Activated CD4-positive, alpha-beta T cell treated with anti-CD3 and anti-CD28 coated beads, Interleukin-2, amount 10 ng/mL, durations not matched to agents 24 days and 14 days (primary cell): ENCODE results near the gene TLK1. TPM values are rescaled to one million over a fixed set of nuclear protein-coding genes. Genes with fewer than 3 reads are reported as not detected.

Experiments
- DNase-seq: peaks from one replicate; pipeline ENCODE4 v3.0.0; 2022
- H3K27ac Mint-ChIP-seq: one replicate; pipeline ENCODE4 v1.8.0; 2022; ENCODE audit warnings: mild to moderate bottlenecking, mixed read lengths
- H3K27me3 Mint-ChIP-seq: one replicate; pipeline ENCODE4 v1.8.0; 2022; ENCODE audit warnings: mixed read lengths
- H3K36me3 Mint-ChIP-seq: one replicate; pipeline ENCODE4 v1.8.0; 2022; ENCODE audit warnings: low read depth, mild to moderate bottlenecking, mixed read lengths
- H3K4me1 Mint-ChIP-seq: one replicate; pipeline ENCODE4 v1.8.0; 2021; ENCODE audit warnings: mixed read lengths
- H3K4me3 Mint-ChIP-seq: one replicate; pipeline ENCODE4 v1.8.0; 2022; ENCODE audit warnings: mild to moderate bottlenecking, moderate library complexity, mixed read lengths
- H3K9me3 Mint-ChIP-seq: one replicate; pipeline ENCODE4 v1.8.0; 2021; ENCODE audit warnings: mixed read lengths
- intact Hi-C: fragments of 100-400 bp; cut with micrococcal nuclease; formaldehyde crosslinking; loops from one replicate; pipeline ENCODE4 v1.15.1; 2023
- total RNA-seq: library from RNA; stranded (reverse); gene quantifications from 2 replicates; pipeline ENCODE4 v1.2.3, GENCODE V29; 2022

Gene TLK1
- total RNA-seq, 1 donor from 2014 or later: 94.9 TPM

GRCh38 chr2:170965446-170966225 lies 195.1 kb downstream of the TLK1 start:
- H3K36me3 Mint-ChIP-seq: peaks cover 50% of the 10 kb centered on the region
- H3K27ac Mint-ChIP-seq: no peak overlapping the region
- no peak overlapping the region for H3K4me3 Mint-ChIP-seq

GRCh38 chr2:170963386-170963785 lies 197.3 kb downstream of the TLK1 start:
- peaks cover 60% of the 10 kb centered on the region for H3K36me3 Mint-ChIP-seq
- DNase-seq: no peak

More at GRCh38 chr2:170965446-170966225, 195.1 kb downstream of the TLK1 start:
- no peak for DNase-seq
- H3K27me3 Mint-ChIP-seq: no peaks in the 10 kb centered on the region
- intact Hi-C loops: no loop called here
- no peaks in the 10 kb centered on the region for H3K9me3 Mint-ChIP-seq
- no peaks in the 10 kb centered on the region for H3K4me1 Mint-ChIP-seq

GRCh38 chr2:170953941-170954340 lies 206.8 kb downstream of the TLK1 start:
- Mint-ChIP-seq H3K4me1 (no peaks in the 10 kb centered on the region), H3K27ac (no peak overlapping the region), H3K9me3 (no peaks in the 10 kb centered on the region), H3K27me3 (no peaks in the 10 kb centered on the region), H3K4me3 (no peak overlapping the region), H3K36me3 (peaks cover 68% of the 10 kb centered on the region)
- intact Hi-C loops: no loop called here
- no peak for DNase-seq

More at GRCh38 chr2:170963386-170963785, 197.3 kb downstream of the TLK1 start:
- Mint-ChIP-seq H3K27ac (no peak overlapping the region), H3K4me1 (no peaks in the 10 kb centered on the region), H3K27me3 (no peaks in the 10 kb centered on the region), H3K9me3 (no peaks in the 10 kb centered on the region), H3K4me3 (no peak overlapping the region)
- intact Hi-C loops: no loop called here

DNA sequence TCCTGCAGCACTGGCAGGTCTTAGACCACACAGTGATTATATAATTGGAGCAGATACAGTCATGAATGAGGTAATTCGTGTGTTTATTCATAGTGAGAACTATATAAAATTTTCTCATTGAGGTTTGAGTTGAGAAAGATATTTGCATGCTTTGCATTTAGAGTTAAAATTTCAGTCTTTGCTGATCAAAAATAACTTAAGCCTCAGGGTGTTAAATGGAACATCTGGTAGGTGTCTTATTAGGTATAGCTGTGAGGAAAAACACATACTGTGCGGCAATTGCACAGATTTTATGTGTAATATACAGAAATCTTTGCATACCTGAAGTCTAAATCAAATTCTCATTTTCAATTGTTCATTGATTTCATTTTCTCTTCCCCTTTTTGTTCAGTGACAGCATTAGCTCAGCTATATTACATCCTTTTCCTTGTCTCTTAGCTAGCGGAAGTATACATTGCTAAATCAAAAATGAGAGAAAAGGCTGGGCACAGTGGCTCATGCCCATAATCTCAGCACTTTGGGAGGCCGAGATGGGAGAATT lies 210.4 kb downstream of the TLK1 start:
- H3K4me1 Mint-ChIP-seq: peaks cover 5% of the 10 kb centered on the region
- no peaks in the 10 kb centered on the region for H3K27me3 Mint-ChIP-seq
- H3K9me3 Mint-ChIP-seq: no peaks in the 10 kb centered on the region
- intact Hi-C loops: no loop called here
- DNase-seq: no peak
- H3K27ac Mint-ChIP-seq: no peak overlapping the region
- no peak overlapping the region for H3K4me3 Mint-ChIP-seq
- peaks cover 57% of the 10 kb centered on the region for H3K36me3 Mint-ChIP-seq

GRCh38 chr2:170949415-170949814 lies 211.3 kb downstream of the TLK1 start:
- Mint-ChIP-seq H3K4me3 (no peak overlapping the region), H3K9me3 (no peaks in the 10 kb centered on the region), H3K4me1 (peaks cover 8% of the 10 kb centered on the region), H3K27ac (no peak overlapping the region), H3K36me3 (peaks cover 49% of the 10 kb centered on the region), H3K27me3 (no peaks in the 10 kb centered on the region)
- intact Hi-C loops: no loop called here
- DNase-seq: no peak

DNA sequence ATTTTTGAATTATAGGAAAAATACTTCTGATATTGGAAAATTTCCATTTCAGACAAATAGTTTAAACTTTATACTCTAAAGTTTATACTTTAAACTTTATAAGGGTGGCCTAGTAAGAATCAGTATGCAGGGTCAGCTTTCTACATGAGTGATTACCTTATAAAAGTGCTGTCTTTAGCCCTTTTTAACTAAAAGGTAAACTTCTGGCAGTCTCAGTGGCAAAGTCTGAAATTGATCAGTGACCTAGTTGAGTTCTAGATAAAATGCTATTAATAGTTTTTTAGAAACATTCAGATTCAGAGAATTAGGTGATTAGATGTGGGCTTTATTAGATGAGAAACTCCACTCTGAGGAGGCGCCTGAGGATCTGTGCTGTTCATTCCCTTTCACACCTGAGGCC lies 216.1 kb downstream of the TLK1 start:
- Mint-ChIP-seq H3K4me1 (peaks cover 24% of the 10 kb centered on the region), H3K4me3 (no peak overlapping the region)
- intact Hi-C loops: no loop called here

GRCh38 chr2:170943596-170943995 lies 217.1 kb downstream of the TLK1 start:
- peaks cover 32% of the 10 kb centered on the region for H3K4me1 Mint-ChIP-seq
- no peak overlapping the region for H3K27ac Mint-ChIP-seq
- H3K9me3 Mint-ChIP-seq: no peaks in the 10 kb centered on the region
- H3K36me3 Mint-ChIP-seq: peaks cover 19% of the 10 kb centered on the region
- intact Hi-C loops: no loop called here
- H3K4me3 Mint-ChIP-seq: no peak overlapping the region
- DNase-seq: no peak
- H3K27me3 Mint-ChIP-seq: no peaks in the 10 kb centered on the region

More for the DNA sequence above, 216.1 kb downstream of the TLK1 start:
- Mint-ChIP-seq H3K27me3 (no peaks in the 10 kb centered on the region), H3K9me3 (no peaks in the 10 kb centered on the region), H3K27ac (no peak overlapping the region), H3K36me3 (peaks cover 21% of the 10 kb centered on the region)
- DNase-seq: no peak

DNA sequence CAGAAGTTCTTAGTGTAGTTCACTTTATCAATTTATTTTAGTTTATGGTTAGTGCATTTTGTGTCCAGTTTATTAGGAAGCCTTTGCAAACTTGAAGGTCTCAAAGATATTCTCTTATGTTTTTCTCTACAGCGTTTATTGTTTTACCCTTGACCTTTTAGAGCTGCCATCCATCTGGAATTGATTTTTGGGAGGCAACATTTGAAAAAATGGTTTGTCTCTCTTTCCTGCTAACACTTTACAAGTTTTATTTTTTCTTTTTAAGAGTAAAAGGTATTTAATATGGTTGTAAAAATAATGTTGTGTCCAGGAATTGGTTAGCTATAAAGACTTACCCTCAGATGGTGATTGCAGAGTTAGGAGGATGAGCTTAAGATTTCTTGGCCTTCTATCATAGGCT lies 217.7 kb downstream of the TLK1 start:
- intact Hi-C loops: no loop called here
- no peak overlapping the region for H3K27ac Mint-ChIP-seq
- no peaks in the 10 kb centered on the region for H3K27me3 Mint-ChIP-seq
- no peaks in the 10 kb centered on the region for H3K9me3 Mint-ChIP-seq
- no peak overlapping the region for H3K4me3 Mint-ChIP-seq
- DNase-seq: no peak
- H3K4me1 Mint-ChIP-seq: peaks cover 34% of the 10 kb centered on the region
- peaks cover 18% of the 10 kb centered on the region for H3K36me3 Mint-ChIP-seq

GRCh38 chr2:170942615-170943014 lies 218.1 kb downstream of the TLK1 start:
- intact Hi-C loops: no loop called here
- DNase-seq: no peak
- H3K4me1 Mint-ChIP-seq: peaks cover 34% of the 10 kb centered on the region
- no peak overlapping the region for H3K27ac Mint-ChIP-seq
- no peaks in the 10 kb centered on the region for H3K27me3 Mint-ChIP-seq
- no peak overlapping the region for H3K4me3 Mint-ChIP-seq
- peaks cover 17% of the 10 kb centered on the region for H3K36me3 Mint-ChIP-seq
- H3K9me3 Mint-ChIP-seq: no peaks in the 10 kb centered on the region

Other genes starting within 250 kb of the TLK1 start
- 93.0 and 96.7 TPM in 2 replicates for gene GORASP2, start 231.6 kb downstream of the TLK1 start, total RNA-seq